K562 (cell line): Measurements from ENCODE around the gene AVPR1A.

Source experiments
- ADNP ChIP-seq: fragments of 200-800 bp; sonication (Bioruptor generic); IDR thresholded peaks from 2 replicates; pipeline ENCODE4 v1.6.1; 2016; ENCODE audit warnings: missing genetic modification characterization, missing compliant biosample characterization
- BMI1 ChIP-seq: fragments of 150-350 bp; IDR thresholded peaks from 2 replicates; pipeline ENCODE4 v1.6.1; 2014; ENCODE audit warnings: low read length
- CEBPB ChIP-seq: fragments of 450-650 bp; IDR thresholded peaks from 2 replicates; pipeline ENCODE4 v1.6.1; 2016; ENCODE audit warnings: missing genetic modification characterization, missing compliant biosample characterization
- CTCF ChIP-seq, 3 experiments: IDR thresholded peaks in 2 of 3; conservative IDR thresholded peaks in 1 of 3; 2 replicates each; pipeline ENCODE4 v1.5.1; 2011 to 2012; ENCODE audit warnings: low read length in 3 of 3, mild to moderate bottlenecking in 3 of 3, control low read depth in 2 of 3, improper control_type of control experiment in 1 of 3, inconsistent platforms in 1 of 3, low read depth in 1 of 3, mixed read lengths in 1 of 3, moderate library complexity in 1 of 3; ENCODE audit not compliant: insufficient read depth in 2 of 3
- EZH2 ChIP-seq: IDR thresholded peaks from 2 replicates; pipeline ENCODE4 v1.6.1; 2012; ENCODE audit warnings: low read depth, mild to moderate bottlenecking, inconsistent platforms, low read length, borderline replicate concordance
- PRPF4 ChIP-seq: fragments of 200-400 bp; formaldehyde crosslinking; IDR thresholded peaks from one replicate; pipeline ENCODE4 v1.6.1; 2017; ENCODE audit warnings: low read length, low read depth, mild to moderate bottlenecking; ENCODE audit not compliant: insufficient read depth, poor library complexity, severe bottlenecking
- RBM34 ChIP-seq: fragments of 200-400 bp; formaldehyde crosslinking; IDR thresholded peaks from 2 replicates; pipeline ENCODE4 v1.6.1; 2018; ENCODE audit warnings: low read length, borderline replicate concordance; ENCODE audit not compliant: insufficient read depth
- TARDBP ChIP-seq: fragments of 450-650 bp; IDR thresholded peaks from 2 replicates; pipeline ENCODE4 v1.6.1; 2016
- ZEB2 ChIP-seq: fragments of 450-650 bp; IDR thresholded peaks from 2 replicates; pipeline ENCODE4 v1.6.1; 2016
- ZSCAN32 ChIP-seq: fragments of 450-650 bp; formaldehyde crosslinking; IDR thresholded peaks from 2 replicates; pipeline ENCODE4 v1.4.0; 2020; ENCODE audit warnings: mild to moderate bottlenecking, moderate library complexity
- TF ChIP-seq, protein P1 (sequence below): fragments of 450-650 bp; formaldehyde crosslinking; IDR thresholded peaks from 2 replicates; pipeline ENCODE4 v1.4.0; 2022; ENCODE audit warnings: missing genetic modification characterization
- TF ChIP-seq, protein P2 (sequence below): conservative IDR thresholded peaks from 2 replicates; pipeline ENCODE4 v1.6.1; 2011; ENCODE audit warnings: low read depth, mild to moderate bottlenecking, low read length; ENCODE audit not compliant: control insufficient read depth

GRCh38 chr12:63103494-63104131 lies 47.4 kb downstream of the AVPR1A start:
- no peak for TF ChIP-seq TARDBP
- TF ChIP-seq, protein P1, sequence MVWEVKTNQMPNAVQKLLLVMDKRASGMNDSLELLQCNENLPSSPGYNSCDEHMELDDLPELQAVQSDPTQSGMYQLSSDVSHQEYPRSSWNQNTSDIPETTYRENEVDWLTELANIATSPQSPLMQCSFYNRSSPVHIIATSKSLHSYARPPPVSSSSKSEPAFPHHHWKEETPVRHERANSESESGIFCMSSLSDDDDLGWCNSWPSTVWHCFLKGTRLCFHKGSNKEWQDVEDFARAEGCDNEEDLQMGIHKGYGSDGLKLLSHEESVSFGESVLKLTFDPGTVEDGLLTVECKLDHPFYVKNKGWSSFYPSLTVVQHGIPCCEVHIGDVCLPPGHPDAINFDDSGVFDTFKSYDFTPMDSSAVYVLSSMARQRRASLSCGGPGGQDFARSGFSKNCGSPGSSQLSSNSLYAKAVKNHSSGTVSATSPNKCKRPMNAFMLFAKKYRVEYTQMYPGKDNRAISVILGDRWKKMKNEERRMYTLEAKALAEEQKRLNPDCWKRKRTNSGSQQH (CRISPR knock-in tag) = no peak
- TF ChIP-seq CEBPB = no peak
- TF ChIP-seq, protein P2, sequence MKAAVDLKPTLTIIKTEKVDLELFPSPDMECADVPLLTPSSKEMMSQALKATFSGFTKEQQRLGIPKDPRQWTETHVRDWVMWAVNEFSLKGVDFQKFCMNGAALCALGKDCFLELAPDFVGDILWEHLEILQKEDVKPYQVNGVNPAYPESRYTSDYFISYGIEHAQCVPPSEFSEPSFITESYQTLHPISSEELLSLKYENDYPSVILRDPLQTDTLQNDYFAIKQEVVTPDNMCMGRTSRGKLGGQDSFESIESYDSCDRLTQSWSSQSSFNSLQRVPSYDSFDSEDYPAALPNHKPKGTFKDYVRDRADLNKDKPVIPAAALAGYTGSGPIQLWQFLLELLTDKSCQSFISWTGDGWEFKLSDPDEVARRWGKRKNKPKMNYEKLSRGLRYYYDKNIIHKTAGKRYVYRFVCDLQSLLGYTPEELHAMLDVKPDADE = no peak
- no peak for TF ChIP-seq ZSCAN32 (CRISPR knock-in tag)
- TF ChIP-seq ZEB2 = no peak
- TF ChIP-seq ADNP (tag) = no peak
- TF ChIP-seq CTCF (IDR thresholded peaks at IDR 0.05 in 2 of 3, conservative IDR thresholded peaks at IDR 0.05 in 1 of 3; ENCODE audit: insufficient read depth in 2 of 3, low read depth in 1 of 3, low read length in 3 of 3) = peak; percentile 50 to 78 (median 67)
- no peak for TF ChIP-seq EZH2
- no peak for TF ChIP-seq PRPF4
- TF ChIP-seq BMI1 = no peak
- no peak for TF ChIP-seq RBM34
